Hepatocyte (in vitro differentiated cells): Measurements from ENCODE around the gene COL13A1.

ENCODE experiments used
- EZH2 ChIP-seq: fragments of 200-600 bp; sonication (generic); IDR thresholded peaks from 2 replicates; pipeline ENCODE4 v1.6.1; 2016; ENCODE audit warnings: antibody characterized with exemption, mild to moderate bottlenecking, borderline replicate concordance
- EZH2phosphoT487 ChIP-seq: fragments of 200-600 bp; sonication (generic); IDR thresholded peaks from one replicate; pipeline ENCODE4 v1.6.1; 2018; ENCODE audit warnings: antibody characterized with exemption, mild to moderate bottlenecking, low read depth, moderate library complexity; ENCODE audit not compliant: unreplicated experiment, severe bottlenecking
- TF ChIP-seq, protein P1 (sequence below): fragments of 200-600 bp; sonication (generic); IDR thresholded peaks from 2 replicates; pipeline ENCODE4 v1.5.1; 2016; ENCODE audit warnings: antibody characterized with exemption, mild to moderate bottlenecking; ENCODE audit not compliant: poor library complexity

DNA sequence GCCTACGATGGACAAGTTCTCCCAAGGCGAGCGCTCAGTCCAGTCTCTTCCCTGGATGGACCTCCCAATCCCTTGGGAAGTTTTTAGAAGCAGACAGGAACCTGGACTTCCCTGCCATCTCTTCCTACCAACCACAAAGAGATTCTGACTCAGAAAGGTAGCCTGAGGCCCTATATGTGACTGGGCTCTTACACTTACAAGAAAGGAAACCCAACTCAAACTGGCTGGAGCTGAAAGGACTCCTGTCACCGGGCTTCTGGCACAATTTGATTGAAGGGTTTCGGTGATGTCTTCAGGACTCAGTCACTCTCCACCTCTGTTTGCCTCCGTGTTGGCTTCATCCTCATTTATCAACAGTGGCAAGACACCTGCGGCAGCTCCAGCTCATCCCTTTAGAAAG, 3.7 kb upstream of the COL13A1 start:
- TF ChIP-seq, protein P1, sequence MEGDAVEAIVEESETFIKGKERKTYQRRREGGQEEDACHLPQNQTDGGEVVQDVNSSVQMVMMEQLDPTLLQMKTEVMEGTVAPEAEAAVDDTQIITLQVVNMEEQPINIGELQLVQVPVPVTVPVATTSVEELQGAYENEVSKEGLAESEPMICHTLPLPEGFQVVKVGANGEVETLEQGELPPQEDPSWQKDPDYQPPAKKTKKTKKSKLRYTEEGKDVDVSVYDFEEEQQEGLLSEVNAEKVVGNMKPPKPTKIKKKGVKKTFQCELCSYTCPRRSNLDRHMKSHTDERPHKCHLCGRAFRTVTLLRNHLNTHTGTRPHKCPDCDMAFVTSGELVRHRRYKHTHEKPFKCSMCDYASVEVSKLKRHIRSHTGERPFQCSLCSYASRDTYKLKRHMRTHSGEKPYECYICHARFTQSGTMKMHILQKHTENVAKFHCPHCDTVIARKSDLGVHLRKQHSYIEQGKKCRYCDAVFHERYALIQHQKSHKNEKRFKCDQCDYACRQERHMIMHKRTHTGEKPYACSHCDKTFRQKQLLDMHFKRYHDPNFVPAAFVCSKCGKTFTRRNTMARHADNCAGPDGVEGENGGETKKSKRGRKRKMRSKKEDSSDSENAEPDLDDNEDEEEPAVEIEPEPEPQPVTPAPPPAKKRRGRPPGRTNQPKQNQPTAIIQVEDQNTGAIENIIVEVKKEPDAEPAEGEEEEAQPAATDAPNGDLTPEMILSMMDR = no peak
- no peak for TF ChIP-seq EZH2
- no peak for TF ChIP-seq EZH2phosphoT487
